HepG2 (cell line): Measurements from ENCODE around the gene PYGB. TPM values are rescaled to one million over a fixed set of nuclear protein-coding genes. Genes with fewer than 3 reads are reported as not detected.

Experiments
- ATAC-seq: fragments of 200-7000 bp; cut with Tn5 transposase; 3 replicates; pipeline ENCODE4 v1.9.1; 2020; ENCODE audit warnings: mild to moderate bottlenecking, moderate library complexity
- BruUV-seq: library from RNA; stranded (reverse); fragments of 400-500 nt; replicated peaks from 2 replicates; lab custom pipeline; 2021; lab: Mats Ljungman, UMichigan
- CTCF ChIA-PET: fragments of 300-600 bp; formaldehyde crosslinking; extraction: SDS; loops from one replicate; lab custom pipeline; 2021; ENCODE audit warnings: low total read pairs, inconsistent platforms, low intra/inter-chr PET ratio; lab: Yijun Ruan, JAX
- POLR2A ChIA-PET: fragments of 350-600 bp; sonication (Branson Sonifier 250); formaldehyde crosslinking; loops from one replicate; lab custom pipeline; 2020; ENCODE audit warnings: antibody characterized with exemption, inconsistent platforms; lab: Yijun Ruan, JAX
- DNase-seq: peaks from one replicate; pipeline ENCODE4 v3.0.0-alpha.2; 2015; ENCODE audit warnings: low spot score
- FAIRE-seq: peaks from 3 replicates; lab custom pipeline; 2011; peaks lifted over from hg19 to GRCh38; lab: Jason Lieb, UNC
- H2AFZ ChIP-seq: one replicate; pipeline ENCODE4 v1.6.1; 2011; ENCODE audit warnings: low read length, inconsistent platforms
- H3K27ac ChIP-seq: fragments of 300-600 bp; 3 replicates; pipeline ENCODE4 v1.8.0; 2011; ENCODE audit warnings: mixed run types, mild to moderate bottlenecking, mixed read lengths, low read length, inconsistent platforms; ENCODE audit not compliant: insufficient read depth; ENCODE audit errors: extremely low read length
- H3K27me3 ChIP-seq, 2 experiments: fragments of 200-600 bp in 1 of 2; 2 replicates in 1 of 2; 3 replicates in 1 of 2; pipeline versions ENCODE4 v1.6.0 to v1.8.0; 2011; ENCODE audit warnings: low read length in 2 of 2, mild to moderate bottlenecking in 2 of 2, moderate library complexity in 2 of 2, inconsistent platforms in 1 of 2; ENCODE audit not compliant: insufficient read depth in 2 of 2, control insufficient read depth in 1 of 2
- H3K36me3 ChIP-seq, 2 experiments: fragments of 200-600 bp in 1 of 2; replicated peaks in 1 of 2; 2 replicates in 1 of 2; 3 replicates in 1 of 2; pipeline versions ENCODE4 v1.5.1 to v1.8.0; 2011; ENCODE audit warnings: low read length in 2 of 2, inconsistent platforms in 1 of 2; ENCODE audit not compliant: insufficient read depth in 2 of 2, control insufficient read depth in 1 of 2
- H3K4me1 ChIP-seq: 2 replicates; pipeline ENCODE4 v1.5.1; 2012; ENCODE audit warnings: low read length, inconsistent platforms; ENCODE audit not compliant: insufficient read depth
- H3K4me2 ChIP-seq: 2 replicates; pipeline ENCODE4 v1.6.0; 2011; ENCODE audit warnings: low read depth, low read length, inconsistent platforms
- H3K4me3 ChIP-seq, 3 experiments: fragments of 200-600 bp in 1 of 3; sonication (generic), shearing (Covaris generic) in 1 of 3; replicated peaks in 1 of 3; 2 replicates each; pipeline ENCODE4 v1.5.1; 2011 to 2016; ENCODE audit warnings: low read length in 3 of 3, inconsistent platforms in 2 of 3, low read depth in 2 of 3, mild to moderate bottlenecking in 2 of 3, control low read depth in 1 of 3, mixed read lengths in 1 of 3; ENCODE audit not compliant: insufficient read depth in 1 of 3
- H3K79me2 ChIP-seq: one replicate; pipeline ENCODE4 v1.6.1; 2011; ENCODE audit warnings: low read length, inconsistent platforms; ENCODE audit not compliant: insufficient read depth
- H3K9ac ChIP-seq: 2 replicates; pipeline ENCODE4 v1.6.0; 2011; ENCODE audit warnings: mild to moderate bottlenecking, low read depth, low read length, inconsistent platforms; ENCODE audit not compliant: insufficient read depth
- H3K9me3 ChIP-seq: 2 replicates; pipeline ENCODE4 v1.5.1; 2012; ENCODE audit warnings: mild to moderate bottlenecking, low read length
- H4K20me1 ChIP-seq: 2 replicates; pipeline ENCODE4 v1.6.0; 2011; ENCODE audit warnings: inconsistent platforms, mild to moderate bottlenecking, low read length, moderate library complexity; ENCODE audit not compliant: insufficient read depth
- CHCHD3 ChIP-seq: sonication (generic); formaldehyde crosslinking; IDR thresholded peaks from 2 replicates; pipeline ENCODE4 v1.8.0; 2022; ENCODE audit warnings: mild to moderate bottlenecking, missing genetic modification reagents, moderate library complexity
- TBX2 ChIP-seq: sonication (generic); formaldehyde crosslinking; IDR thresholded peaks from 2 replicates; pipeline ENCODE4 v1.5.0; 2020; ENCODE audit warnings: missing genetic modification reagents, mild to moderate bottlenecking, borderline replicate concordance
- ZNF318 ChIP-seq: sonication (generic); formaldehyde crosslinking; IDR thresholded peaks from 2 replicates; pipeline ENCODE4 v1.4.0; 2020; ENCODE audit warnings: mild to moderate bottlenecking, missing genetic modification reagents
- WGBS: methylation state at CpG from one replicate; pipeline ENCODE4 v1.1.6; 2017; ENCODE audit warnings: low lambda C conversion rate; 5-methylcytosine and 5-hydroxymethylcytosine counted together
- in situ Hi-C: cut with HindIII; loops from 2 replicates; pipeline ENCODE4 v1.10.0; 2017; ENCODE audit warnings: low pct_unique_long_range_greater_than_20kb; ENCODE audit not compliant: extremely low pct_ligation_motif_present
- intact Hi-C: fragments of 100-400 bp; cut with micrococcal nuclease; formaldehyde crosslinking; loops from one replicate; pipeline ENCODE4 v1.10.0; 2022; ENCODE audit not compliant: unreplicated experiment
- polyA plus RNA-seq, 8 experiments: library from polyadenylated mRNA; depleted of rRNA in 3 of 8; stranded (reverse) in 7 of 8; unstranded in 1 of 8; fragments of >200 nt; fragmentation: Illumina TruSeq in 4 of 8; extraction: Trizol in 4 of 8; gene quantifications; 2 replicates each; pipeline versions ENCODE4 v1.2.1 to v1.2.3, GENCODE V29; 2011 to 2016; ENCODE audit warnings: low read depth in 4 of 8, missing spikeins in 1 of 8, mixed read lengths in 1 of 8; ENCODE audit not compliant: insufficient read depth in 1 of 8
- total RNA-seq, 5 experiments: library from RNA; depleted of rRNA; stranded (reverse); fragments of >200 nt; fragmentation: Illumina TruSeq; extraction: Trizol; gene quantifications; 2 replicates each; pipeline ENCODE4 v1.2.3, GENCODE V29; 2016; ENCODE audit warnings: low read depth in 1 of 5

Gene PYGB
- total and polyA plus RNA-seq, 2 of the 13 experiments (the other 11 are each of a cell fraction or from before 2014, with no cell fraction given) = 24.2 to 86.3 TPM

GRCh38 chr20:25269057-25269832 lies 21.4 kb downstream of the PYGB start:
- TF ChIP-seq TBX2 = 0 out of 2 replicates have a peak, but pooled peaks have one; percentile 17
- no peak for TF ChIP-seq CHCHD3 (CRISPR knock-in tag)
- peak; percentile 62; the same call in 1 of the 2 replicates for TF ChIP-seq ZNF318 (CRISPR knock-in tag)
- ChIA-PET CTCF (no interaction called here), POLR2A (no interaction called here)
- no TSS peak for BruUV-seq
- intact Hi-C loops (no loop called here), in situ Hi-C loops (no loop called here)
- no peaks in the 10 kb centered on the region for H3K9me3 ChIP-seq
- H3K4me2 ChIP-seq = no peak overlapping the region
- H3K27me3 ChIP-seq = no peaks in the 10 kb centered on the region
- no peak overlapping the region for H2AFZ ChIP-seq
- ATAC-seq (no peak), FAIRE-seq (no peak), DNase-seq (no peak)
- H3K36me3 ChIP-seq = peaks cover 40 to 54% of the 10 kb centered on the region in 2 experiments
- H3K4me1 ChIP-seq = no peaks in the 10 kb centered on the region
- WGBS = 94% methylated on average over 11 of the region's 11 CpGs
- no peaks in the 10 kb centered on the region for H4K20me1 ChIP-seq
- H3K27ac ChIP-seq = no peak overlapping the region
- H3K9ac ChIP-seq = no peak overlapping the region
- H3K4me3 ChIP-seq = no peak overlapping the region
- no peaks in the 10 kb centered on the region for H3K79me2 ChIP-seq
